ENCODE data around the gene CD48.
A peak's percentile ranks its signal among the peaks of the same experiment; 100 is the strongest.

Gene CD48

DNA sequence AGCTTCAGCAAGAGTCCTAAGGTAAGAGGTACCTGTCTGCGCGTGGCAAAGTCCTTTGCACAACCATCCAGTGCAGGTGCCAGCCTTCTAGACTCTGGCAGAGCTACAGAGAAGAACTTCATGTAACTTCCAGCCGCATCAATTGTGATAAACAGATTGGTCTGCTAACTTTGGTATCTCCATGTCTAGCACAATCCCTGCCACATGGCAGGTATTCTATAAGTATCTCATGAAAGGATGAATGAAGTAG lies 29.8 kb downstream of the CD48 start:
- Histone ChIP-seq H3K36me3 (ENCODE audit: insufficient read depth, low read length) (peaks cover 14% of the 10 kb centered on the region; the same call in 1 of the 2 replicates), H3K9me3 (ENCODE audit: insufficient read depth, low read depth, low read length) (no peaks in the 10 kb centered on the region), H2AFZ (ENCODE audit: low read length) (no peak overlapping the region), H4K20me1 (ENCODE audit: insufficient read depth, low read length, poor library complexity, severe bottlenecking) (no peaks in the 10 kb centered on the region), H3K9me2 (replicated peaks; ENCODE audit: low read depth, low read length) (no peaks in the 10 kb centered on the region), H3K4me3 (ENCODE audit: low read length, poor library complexity, severe bottlenecking) (no peak overlapping the region), H3K4me1 (ENCODE audit: insufficient read depth, low read length, poor library complexity, severe bottlenecking) (peaks cover 32% of the 10 kb centered on the region), H3F3A (ENCODE audit: low read depth) (peaks cover 9% of the 10 kb centered on the region; the same call in 1 of the 2 replicates), H3K4me2 (ENCODE audit: low read depth, low read length, poor library complexity, severe bottlenecking) (no peak overlapping the region), H3K9ac (ENCODE audit: low read depth, low read length, poor library complexity, severe bottlenecking) (no peak overlapping the region), H3K27me3 (ENCODE audit: insufficient read depth, low read length, poor library complexity, severe bottlenecking) (no peaks in the 10 kb centered on the region), H3K79me2 (ENCODE audit: insufficient read depth, low read length) (no peaks in the 10 kb centered on the region)
- no peak for TF ChIP-seq EZH2phosphoT487 (IDR thresholded peaks at IDR 0.05; ENCODE audit: borderline replicate concordance)
- TF ChIP-seq, protein P1, sequence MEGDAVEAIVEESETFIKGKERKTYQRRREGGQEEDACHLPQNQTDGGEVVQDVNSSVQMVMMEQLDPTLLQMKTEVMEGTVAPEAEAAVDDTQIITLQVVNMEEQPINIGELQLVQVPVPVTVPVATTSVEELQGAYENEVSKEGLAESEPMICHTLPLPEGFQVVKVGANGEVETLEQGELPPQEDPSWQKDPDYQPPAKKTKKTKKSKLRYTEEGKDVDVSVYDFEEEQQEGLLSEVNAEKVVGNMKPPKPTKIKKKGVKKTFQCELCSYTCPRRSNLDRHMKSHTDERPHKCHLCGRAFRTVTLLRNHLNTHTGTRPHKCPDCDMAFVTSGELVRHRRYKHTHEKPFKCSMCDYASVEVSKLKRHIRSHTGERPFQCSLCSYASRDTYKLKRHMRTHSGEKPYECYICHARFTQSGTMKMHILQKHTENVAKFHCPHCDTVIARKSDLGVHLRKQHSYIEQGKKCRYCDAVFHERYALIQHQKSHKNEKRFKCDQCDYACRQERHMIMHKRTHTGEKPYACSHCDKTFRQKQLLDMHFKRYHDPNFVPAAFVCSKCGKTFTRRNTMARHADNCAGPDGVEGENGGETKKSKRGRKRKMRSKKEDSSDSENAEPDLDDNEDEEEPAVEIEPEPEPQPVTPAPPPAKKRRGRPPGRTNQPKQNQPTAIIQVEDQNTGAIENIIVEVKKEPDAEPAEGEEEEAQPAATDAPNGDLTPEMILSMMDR (conservative IDR thresholded peaks at IDR 0.05; ENCODE audit: low read length) = no peak

DNA sequence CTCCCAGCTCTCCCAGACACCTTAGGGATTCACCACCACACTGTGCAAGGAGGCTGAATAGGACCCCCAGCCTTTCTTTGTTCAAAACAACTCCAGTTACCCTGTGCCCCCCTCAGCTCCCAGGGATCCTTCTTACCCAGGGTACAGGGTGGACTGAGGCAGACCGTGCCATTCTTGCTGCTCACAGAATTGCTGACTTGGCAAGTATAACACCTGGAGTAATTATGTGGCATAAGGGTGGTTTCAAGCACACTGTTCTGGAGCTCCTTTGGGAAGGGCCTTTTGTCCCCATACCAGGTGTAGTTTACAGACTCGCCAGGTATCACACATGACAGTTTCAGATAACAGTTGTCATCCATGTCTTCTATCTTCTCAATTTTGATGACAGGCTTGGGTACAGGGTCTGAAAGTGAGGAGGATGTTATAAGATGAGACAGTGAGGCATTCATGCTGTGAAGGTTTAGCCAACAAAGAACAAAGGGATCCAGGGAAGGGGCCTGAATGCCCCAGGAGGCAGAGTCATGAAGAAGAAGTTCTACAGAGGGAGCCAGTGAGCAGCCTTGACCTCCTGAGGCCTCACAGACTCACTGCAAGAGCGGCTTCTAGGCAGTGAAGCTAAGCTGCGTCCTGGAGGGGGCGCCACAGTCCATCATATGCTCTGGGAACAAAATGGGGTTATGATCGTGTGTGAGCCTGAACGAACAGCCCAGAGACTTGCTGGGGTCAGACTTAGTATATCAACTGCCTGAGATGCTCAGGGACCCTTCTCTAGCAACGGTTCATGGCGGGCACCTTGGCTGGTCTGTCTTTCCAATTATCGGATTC lies 30.3 kb downstream of the CD48 start:
- peaks cover 14% of the 10 kb centered on the region; the same call in 1 of the 2 replicates for H3K36me3 ChIP-seq (ENCODE audit: insufficient read depth, low read length)
- no peak overlapping the region for H2AFZ ChIP-seq (ENCODE audit: low read length)
- no peaks in the 10 kb centered on the region for H3K79me2 ChIP-seq (ENCODE audit: insufficient read depth, low read length)
- TF ChIP-seq, protein P1 (conservative IDR thresholded peaks at IDR 0.05; ENCODE audit: low read length) = peak; percentile 99
- no peak for TF ChIP-seq EZH2phosphoT487 (IDR thresholded peaks at IDR 0.05; ENCODE audit: borderline replicate concordance)
- H3K4me1 ChIP-seq (ENCODE audit: insufficient read depth, low read length, poor library complexity, severe bottlenecking) = peaks cover 32% of the 10 kb centered on the region
- no peaks in the 10 kb centered on the region for H4K20me1 ChIP-seq (ENCODE audit: insufficient read depth, low read length, poor library complexity, severe bottlenecking)
- H3K9me2 ChIP-seq (replicated peaks; ENCODE audit: low read depth, low read length) = no peaks in the 10 kb centered on the region
- H3K4me3 ChIP-seq (ENCODE audit: low read length, poor library complexity, severe bottlenecking) = no peak overlapping the region
- no peak overlapping the region for H3K9ac ChIP-seq (ENCODE audit: low read depth, low read length, poor library complexity, severe bottlenecking)
- no peak overlapping the region for H3K4me2 ChIP-seq (ENCODE audit: low read depth, low read length, poor library complexity, severe bottlenecking)
- no peaks in the 10 kb centered on the region for H3K27me3 ChIP-seq (ENCODE audit: insufficient read depth, low read length, poor library complexity, severe bottlenecking)
- peaks cover 9% of the 10 kb centered on the region; the same call in 1 of the 2 replicates for H3F3A ChIP-seq (ENCODE audit: low read depth)
- no peaks in the 10 kb centered on the region for H3K9me3 ChIP-seq (ENCODE audit: insufficient read depth, low read depth, low read length)

DNA sequence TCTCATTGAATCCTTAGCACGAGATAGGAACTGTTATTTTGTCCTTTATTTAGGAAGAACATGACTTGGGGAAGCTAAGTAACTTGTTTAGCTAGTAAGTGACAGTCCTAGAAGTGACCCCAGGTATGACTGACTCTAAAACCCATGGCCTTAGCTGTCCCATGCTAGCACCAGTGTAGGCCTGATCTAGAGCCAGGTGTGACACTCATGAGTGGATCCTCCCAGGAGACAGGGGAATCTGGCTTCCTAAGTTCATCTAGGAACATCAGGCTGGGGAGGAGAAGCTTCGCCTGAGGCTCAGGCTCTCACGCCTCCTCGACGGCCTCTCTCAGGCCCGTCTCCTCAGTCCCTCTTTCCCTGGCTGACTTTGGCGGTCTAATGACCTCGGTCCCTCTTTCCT lies 31.2 kb downstream of the CD48 start:
- Histone ChIP-seq H3K4me3 (ENCODE audit: low read length, poor library complexity, severe bottlenecking) (no peak overlapping the region), H3K79me2 (ENCODE audit: insufficient read depth, low read length) (no peaks in the 10 kb centered on the region), H3K4me2 (ENCODE audit: low read depth, low read length, poor library complexity, severe bottlenecking) (no peak overlapping the region), H3F3A (ENCODE audit: low read depth) (peaks cover 9% of the 10 kb centered on the region; the same call in 1 of the 2 replicates), H3K9ac (ENCODE audit: low read depth, low read length, poor library complexity, severe bottlenecking) (no peak overlapping the region), H3K9me2 (replicated peaks; ENCODE audit: low read depth, low read length) (no peaks in the 10 kb centered on the region), H3K36me3 (ENCODE audit: insufficient read depth, low read length) (peaks cover 14% of the 10 kb centered on the region; the same call in 1 of the 2 replicates), H3K9me3 (ENCODE audit: insufficient read depth, low read depth, low read length) (no peaks in the 10 kb centered on the region), H4K20me1 (ENCODE audit: insufficient read depth, low read length, poor library complexity, severe bottlenecking) (no peaks in the 10 kb centered on the region), H3K4me1 (ENCODE audit: insufficient read depth, low read length, poor library complexity, severe bottlenecking) (peaks cover 28% of the 10 kb centered on the region), H3K27me3 (ENCODE audit: insufficient read depth, low read length, poor library complexity, severe bottlenecking) (no peaks in the 10 kb centered on the region), H2AFZ (ENCODE audit: low read length) (no peak overlapping the region)
- TF ChIP-seq, protein P1 (conservative IDR thresholded peaks at IDR 0.05; ENCODE audit: low read length) = no peak
